ENCODE data around the gene ROR1.
"Not testable (repeated sequence)": the region's sequence is repeated elsewhere in the genome, so short reads cannot be mapped to it uniquely, and the experiment has no call there.

Gene ROR1

DNA sequence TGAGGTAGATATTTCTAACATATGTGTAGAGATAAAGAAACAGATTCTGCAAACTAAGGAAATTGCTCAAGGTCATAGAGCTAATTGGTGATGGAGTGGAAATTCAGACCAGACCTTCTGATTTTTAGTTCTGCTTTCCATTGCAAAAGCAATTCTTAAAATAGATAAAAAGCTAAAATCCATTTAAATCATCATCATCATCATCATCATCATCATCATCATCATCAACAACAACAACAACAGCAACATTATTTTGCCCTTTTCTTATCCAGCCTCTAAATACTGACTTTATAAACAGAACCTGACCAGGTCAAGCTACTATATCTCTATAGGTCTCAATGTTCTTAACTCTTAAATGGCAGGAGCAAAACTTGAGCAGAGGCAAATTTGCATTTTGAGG lies 14.0 kb upstream of the ROR1 start:
- DNase-seq, result no peak

DNA sequence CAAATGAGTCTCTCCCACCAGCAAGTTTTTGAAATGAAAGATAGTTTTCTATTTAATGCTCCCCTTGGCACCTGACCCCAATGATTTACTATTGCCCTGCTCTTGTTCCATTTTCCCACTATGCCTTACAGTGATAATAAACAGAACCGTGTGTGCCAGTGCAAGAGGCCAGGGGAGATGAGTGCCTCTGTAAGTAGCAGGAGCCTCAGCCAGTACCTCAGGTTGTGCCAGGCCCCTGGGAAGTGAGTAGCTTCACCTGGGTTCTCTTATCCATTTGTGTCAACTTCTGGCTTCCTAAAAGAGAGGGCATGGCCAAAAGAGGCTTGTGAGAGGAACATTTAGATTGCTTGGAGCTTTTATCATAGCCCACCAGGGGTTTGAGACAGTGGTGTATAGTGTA lies 3.4 kb upstream of the ROR1 start:
- DNase-seq, result no peak

DNA sequence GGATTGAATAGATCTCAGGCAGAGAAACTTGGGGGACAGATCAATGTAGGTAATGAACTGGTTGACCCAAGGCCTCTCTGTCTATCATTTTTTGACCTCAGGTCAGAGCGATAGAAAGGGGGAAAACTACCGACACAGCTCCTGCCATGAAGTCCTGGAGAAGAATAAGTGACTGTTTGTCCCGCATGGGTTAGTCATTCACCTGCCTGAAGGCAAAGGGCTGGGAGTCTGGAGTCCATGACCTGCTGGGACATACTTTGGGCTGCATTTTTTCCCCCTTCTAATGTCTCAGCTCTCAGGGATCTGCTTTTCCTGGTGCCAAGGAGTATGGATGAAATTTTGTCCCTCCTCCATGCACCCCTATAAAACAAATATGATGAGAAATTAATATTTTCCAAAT lies 1.6 kb upstream of the ROR1 start:
- no peak for DNase-seq

DNA sequence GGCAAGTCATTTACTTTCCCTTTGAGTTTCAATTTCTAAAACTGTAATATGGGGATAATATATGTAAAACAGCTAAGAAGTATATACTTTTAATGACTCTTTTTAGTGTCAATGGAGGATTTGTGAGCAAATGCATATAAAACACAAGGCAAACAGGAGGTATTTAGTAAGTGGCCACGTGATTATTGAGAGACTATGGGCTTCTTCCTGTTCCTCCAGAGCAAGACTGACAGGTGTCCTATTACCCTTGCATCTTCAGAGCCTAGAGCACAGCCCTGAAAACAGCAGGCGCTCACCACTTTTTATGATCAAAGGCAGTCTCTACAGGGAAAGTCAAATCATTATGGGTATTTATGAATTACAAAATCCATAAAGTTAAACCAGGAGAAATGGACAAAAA lies 941 bp upstream of the ROR1 start:
- no peak for DNase-seq

DNA sequence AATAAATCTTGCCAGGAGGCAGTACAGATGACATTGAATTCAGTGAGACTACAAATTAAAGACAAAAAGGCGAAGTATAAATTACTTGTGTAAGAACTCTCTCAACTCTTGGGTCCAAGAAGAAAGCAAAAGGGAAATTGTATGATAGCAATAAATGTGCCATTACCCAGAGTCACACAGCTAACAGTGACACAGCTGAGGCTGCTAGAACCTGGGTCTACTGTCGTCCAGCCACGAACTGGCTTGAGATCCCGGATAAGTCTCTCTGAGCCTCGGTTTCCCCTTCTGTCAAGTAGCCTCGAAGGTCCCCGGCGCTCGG lies 362 bp upstream of the ROR1 start:
- no peak for DNase-seq

DNA sequence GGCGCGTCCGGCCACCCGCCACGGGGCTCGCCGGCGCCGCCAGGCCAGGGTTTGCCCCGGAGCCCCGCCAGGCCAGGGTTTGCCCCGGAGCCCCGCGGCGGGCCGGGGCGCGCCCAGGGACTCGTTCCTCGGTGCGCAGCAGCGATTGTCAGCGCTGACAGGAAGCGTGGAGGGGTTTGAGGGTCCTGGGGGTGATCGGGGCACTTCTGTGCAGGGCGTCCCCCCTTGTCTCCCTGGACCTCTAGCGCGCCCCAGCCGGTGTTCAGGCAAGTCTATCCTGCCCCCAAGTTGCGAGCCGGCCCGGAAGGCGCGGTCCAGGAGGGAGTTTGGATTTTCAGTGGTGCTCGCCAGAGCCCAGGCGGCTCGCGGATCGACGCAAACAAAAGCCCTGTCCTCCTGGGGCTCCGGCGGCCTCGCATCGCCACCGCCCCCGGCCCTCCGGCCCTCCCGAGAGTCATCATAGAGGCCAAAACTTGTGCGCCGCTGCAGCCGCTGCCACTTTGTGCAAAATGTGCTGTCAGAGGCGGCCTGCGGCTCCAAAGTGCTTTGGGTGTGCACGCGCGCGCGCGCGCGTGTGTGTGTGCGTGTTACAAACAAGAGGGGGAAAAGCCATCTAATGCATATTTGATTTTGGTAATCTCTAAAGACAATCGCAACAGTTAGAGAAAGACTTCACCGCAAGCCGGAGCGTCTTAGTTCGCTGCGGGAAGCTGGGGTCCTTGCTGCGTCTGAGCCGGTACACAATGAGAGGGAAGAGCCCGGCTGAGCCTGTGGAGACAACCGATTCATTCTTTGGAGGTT lies 1.0 kb downstream of the ROR1 start:
- no peak for DNase-seq

DNA sequence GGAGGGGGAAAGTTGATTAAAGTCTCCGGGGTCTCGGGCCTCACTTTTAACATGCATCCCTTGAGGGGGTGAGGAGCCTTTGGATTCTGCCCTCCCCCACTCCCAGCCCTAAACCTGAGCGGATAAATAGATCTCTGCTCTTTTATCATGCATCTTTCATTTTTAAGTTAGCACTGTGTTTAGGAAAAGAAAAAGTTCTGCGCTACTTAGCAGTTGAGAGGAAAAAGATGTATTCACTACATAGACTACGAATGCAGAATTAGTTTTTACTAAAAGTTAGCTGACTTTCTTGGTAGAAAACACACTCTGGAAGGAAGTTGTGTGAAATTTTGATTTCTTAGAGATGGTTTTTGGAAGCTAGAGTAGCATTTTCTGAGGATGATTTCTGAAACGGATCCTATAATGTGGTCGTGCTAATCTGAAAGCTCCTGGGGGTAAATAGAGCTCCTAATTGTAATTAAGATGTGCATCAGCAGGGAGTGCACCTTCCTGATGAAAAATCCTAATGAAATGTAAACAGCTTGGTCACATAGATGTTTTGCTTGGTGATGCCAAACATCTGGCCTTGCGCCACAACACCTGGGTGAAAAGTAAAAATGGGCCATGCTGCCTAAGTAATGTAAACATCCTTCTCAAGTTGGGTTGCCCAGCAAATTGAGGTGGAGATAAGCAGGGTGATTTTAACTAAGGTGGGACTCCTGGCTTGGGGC lies 1.8 kb downstream of the ROR1 start:
- no peak for DNase-seq

DNA sequence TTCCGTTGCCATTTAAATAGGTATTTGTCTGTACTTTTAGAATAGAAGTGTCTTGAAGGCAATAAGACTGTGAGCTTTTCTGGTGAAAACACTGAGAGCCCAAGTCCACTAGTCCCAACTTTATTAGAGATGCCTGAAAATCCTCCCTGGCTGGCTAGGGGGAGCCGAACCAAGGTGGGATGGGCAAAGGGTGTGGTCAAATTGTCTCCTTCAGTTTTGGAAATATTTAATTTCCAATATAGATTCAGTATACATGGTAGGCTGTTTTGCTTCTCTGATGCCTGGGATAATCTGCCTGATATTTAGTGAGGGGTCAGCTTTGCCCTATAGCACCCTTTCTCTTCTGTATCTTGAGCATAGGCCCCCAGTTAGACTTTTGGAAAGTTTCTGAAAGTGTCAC lies 3.5 kb downstream of the ROR1 start:
- DNase-seq, result no peak

DNA sequence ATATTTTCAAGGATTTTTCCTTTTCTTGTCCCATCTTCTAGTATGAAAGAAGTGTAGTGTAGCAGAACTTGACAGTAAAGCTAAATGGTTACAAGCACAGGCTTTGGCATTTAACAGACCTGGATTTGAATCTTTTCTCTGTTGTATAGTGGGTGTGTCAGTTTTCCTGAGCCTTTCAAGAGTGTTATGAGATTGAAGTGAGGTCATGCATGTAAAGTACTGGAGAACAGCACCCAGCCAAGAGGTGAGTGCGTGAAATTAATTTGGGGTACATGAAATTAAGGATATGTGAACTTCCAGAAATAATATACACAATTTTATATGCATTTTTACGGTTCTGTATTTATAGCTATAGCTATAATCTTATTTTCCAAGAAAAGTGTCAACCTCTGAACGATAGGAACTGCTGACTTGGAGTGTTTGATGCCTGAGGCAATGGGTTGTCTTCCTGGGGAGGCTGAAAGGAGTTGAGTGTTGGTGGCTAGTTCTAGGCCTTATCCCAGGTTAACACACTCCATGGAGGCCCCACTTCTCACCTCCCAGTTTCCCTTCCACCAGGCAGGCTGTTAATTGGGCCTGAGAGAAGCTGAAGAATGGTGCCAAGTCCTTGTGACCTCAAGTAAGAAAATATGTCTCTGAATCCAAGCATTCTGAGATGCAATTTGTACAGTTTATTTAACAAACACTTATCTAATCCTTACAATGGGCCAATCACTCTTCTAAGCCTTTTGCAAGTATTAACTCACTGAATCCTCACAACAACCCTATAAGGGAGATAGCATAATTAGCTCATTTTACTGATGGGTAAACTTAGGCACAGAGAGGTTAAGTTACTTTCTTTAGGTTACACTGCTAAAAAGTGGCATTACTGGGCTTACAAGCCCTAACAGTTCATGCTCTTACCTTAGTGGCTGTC lies 4.4 kb downstream of the ROR1 start:
- DNase-seq, result no peak

DNA sequence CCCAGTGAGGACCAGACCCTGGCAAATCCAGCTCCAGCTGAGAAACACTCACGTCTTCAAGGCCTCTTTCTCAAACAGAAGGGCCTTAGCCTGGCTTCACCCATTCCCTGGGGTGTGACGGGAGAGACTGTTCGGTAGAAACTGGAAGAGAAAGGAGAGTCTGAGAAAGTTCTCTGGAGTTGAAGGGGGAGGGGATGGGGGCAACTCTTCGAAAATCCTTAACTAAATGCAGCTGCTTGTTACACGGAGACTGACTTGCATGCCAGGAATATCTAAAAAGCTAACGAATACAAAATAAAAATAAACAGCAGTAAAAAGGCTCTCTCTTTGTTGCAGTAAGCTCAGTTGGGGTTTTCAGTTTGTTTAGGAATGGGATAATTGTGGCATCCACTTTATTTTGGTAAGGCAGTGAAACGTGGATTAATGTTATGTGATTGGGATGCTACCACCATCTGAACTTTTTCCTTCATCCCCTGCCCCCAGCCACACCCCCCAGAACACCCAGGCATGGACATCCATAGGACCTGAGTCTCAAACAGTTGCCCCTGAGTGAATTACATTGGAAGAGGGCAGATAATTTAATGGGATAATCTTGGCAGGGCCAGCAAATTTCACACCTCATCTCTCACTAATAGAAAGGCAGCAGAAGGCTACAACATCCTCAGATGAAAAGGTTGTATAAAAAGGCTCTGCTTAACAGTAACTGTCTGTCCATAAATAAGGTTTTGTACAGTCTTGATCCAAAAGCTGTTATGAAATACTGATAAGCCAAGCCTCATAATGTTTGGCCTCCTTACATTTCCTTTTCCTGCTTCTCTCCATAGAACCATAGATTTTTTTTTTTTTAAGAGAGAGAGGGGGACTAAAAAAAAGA lies 5.8 kb downstream of the ROR1 start:
- DNase-seq, result no peak

DNA sequence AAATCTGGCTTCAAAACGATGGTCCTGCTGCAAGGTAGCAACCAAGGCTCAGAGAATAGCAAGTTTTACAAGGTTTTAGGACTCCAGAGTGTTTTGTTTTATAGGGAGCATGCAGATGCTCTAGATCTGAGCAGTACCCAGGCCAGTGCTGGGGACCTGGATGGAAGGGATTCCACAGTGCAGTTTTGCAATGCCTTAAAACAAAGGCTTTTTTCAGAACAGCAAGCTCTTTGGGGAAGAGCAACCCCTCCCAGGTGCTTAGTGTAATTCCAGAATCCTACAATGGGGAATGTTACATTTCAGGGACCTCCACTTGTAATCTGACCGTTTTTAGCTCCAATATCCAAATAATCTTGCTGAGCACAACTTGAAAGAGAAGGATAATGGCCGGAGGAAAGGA lies 6.7 kb downstream of the ROR1 start:
- DNase-seq, result no peak

DNA sequence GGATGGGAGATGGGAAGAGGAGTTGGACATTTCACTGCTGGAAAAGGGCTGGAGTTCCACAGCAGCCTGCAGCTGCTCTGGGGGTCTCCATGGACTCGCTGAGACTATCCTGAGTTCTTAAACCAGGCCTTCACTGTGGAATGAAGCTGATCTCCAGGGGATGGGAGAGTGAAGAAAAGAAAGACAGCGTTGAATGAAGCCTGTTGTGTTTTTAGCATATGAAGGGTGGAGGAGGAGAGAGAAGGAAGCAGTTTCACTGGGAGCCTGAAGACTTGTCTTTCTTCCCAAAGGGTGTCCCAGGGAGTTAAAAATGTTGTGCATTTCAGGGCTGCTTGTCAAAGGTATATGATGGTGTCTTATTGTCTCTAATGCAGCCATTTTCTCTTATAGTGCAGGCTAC lies 9.2 kb downstream of the ROR1 start:
- DNase-seq, result no peak

DNA sequence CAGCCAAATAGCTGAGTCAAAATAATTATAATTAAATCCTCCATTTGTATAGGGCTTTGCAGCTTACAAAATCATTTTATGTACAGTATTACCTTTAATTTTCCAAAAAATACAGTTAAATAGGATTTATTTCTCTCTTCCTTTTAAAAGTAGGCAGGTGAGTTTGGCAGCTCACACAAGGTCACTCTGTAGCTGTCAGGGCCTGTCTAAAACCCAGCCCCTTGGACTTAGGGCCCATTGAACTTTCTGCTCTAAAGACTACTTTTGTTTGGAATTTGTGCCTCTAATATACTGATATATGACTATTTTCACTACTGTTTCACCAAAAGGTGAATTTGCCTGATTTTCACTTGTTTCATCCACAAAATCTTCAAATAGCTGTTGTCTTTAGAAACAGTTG lies 10.3 kb downstream of the ROR1 start:
- DNase-seq, result no peak

DNA sequence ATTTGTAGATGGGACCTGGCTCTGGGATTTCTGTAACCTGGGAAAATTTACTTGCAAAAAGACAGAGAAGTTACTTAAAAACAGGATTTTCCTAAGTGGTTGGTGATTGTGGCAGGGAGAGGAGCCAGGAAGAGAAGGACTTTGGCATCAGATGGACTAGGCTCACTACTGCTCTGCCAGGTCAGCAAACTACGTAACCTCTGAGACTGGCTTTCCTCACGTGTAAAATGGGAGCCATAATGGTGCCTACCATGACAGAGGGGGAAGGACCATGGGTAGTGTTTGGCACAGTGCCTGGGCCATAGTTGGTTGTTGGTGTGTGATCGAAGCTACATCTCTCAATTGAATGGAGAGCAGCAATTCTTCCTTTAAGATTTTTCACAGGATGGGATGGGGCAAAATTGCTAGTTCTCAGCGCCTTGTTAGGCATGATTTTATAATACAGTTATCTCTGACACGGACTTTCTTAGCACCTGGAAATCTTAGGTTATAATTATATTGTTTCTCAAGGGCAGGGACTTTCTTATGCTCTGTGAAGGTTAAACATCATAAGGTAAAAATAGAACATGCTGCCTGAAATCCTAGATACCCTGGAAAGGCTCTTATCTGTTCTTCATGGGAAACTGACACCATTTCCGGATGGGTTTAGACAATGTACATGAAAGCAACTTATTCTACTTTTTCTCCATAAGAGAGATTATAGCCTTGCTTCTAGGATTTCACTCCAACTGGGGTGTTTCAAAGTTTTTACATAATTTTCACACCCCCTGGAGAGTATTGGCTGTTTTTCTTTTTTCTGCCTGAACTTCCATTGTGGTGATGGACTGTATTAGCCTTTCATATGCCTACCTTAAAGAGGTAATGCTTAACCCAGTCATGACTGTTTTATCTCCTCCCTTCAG lies 10.9 kb downstream of the ROR1 start:
- no peak for DNase-seq

DNA sequence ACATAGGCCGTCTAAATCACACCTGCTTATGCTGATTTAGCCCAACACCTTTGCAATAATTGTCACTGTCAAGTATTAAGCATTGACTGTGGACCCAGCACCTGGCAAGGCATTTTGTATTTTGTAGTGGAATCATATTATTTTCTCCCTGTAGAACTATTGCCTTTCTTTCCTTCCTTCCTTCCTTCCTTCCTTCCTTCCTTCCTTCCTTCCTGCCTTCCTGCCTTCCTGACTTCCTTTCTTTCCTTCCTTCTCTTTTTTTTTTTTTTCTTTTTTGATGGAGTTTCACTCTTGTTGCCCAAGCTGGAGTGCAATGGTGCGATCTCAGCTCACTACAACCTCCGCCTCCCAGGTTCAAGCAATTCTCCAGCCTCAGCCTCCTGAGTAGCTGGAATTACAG lies 13.5 kb downstream of the ROR1 start:
- DNase-seq, result not testable (repeated sequence)

DNA sequence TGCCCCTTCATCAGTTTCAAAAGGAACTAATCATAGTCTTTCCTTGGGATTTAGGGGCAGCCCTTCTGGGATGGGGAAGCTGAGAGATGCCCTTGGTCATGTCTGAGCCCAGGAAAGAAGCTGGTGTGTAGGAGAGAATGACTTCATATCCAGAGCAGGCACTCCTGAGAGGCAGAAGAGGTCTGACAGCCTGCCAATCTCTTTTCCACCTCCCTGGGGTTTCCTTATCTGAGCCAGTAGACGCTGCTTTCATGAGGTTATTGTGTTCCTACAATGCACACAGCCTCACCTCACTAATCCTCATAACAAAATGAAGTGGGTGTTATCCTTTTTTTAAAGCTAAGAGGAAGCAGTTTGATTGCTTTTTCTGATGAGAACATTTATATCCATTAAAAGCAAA lies 14.1 kb downstream of the ROR1 start:
- DNase-seq, result no peak

DNA sequence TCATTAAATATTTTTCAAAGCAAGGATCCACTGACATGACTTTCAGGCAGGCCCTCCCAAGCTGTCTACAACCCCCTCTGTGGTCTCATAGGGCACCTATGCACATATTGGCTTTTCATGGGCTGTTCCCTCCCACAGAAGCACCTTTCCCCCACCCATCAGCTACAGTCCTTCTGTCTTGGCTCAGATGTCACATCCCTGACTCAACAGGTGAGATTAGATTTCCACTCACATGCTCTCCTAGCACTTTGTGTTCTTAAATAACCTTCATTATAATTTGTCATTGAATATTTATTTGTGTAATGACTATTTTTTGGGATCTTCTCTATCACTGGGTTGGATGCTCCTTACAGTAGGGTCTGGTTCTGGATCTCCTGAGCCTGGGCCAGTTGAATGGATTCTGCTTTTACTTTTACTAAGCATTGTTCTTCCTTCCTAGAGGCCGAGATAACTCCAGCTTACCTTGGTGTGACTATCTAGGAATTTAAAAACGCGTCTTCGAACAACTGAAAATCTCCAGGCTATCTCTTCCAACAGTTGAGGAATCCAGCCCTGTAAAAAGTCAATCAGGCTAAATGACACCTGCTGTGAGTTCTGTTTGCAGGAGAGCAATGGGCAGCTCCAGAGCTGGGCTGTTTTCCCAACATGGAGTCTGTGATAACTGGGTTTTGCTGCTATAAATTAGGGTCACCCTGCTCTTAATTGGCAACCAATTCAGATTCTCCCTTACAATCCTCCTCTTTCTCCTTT lies 16.2 kb downstream of the ROR1 start:
- no peak for DNase-seq

DNA sequence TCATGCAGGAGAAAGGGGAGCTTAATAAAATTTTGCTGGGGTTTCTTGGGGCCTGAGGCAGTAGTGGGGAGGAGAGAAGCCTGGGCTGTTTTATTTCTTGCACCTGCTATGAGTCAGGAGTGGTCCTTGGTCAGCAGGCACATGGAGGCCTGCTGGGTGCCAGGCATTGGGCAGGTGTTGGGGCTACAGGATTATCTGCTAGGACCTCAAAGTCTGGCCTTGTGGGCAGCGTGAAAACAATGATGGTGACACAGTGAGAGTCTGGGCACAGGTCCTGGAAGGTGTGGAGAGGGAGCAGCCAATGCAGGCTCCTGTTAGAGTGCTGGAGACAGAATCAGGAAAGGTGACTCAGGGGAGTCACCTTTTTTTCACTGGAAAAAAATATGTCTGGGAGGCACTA lies 17.2 kb downstream of the ROR1 start:
- peak; percentile 14 for DNase-seq

DNA sequence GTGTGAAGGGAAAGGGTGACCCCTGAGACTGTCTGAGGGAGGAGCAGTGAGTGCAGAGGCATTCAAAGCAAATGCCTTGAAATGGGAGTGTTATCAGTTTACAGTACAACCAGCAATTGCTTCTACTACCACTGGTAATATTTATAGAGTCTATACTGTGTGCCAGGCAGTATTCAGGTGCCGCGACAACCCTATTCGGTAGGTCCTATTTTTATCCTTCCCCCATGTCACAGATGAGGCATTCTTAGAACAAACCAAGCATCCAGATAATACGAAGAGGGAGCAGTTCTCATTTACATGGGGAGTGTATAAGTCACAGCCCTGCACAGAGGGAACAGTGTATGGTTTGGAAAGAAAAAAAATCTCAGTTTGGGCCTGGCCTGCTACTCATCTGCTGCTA lies 18.3 kb downstream of the ROR1 start:
- no peak for DNase-seq

DNA sequence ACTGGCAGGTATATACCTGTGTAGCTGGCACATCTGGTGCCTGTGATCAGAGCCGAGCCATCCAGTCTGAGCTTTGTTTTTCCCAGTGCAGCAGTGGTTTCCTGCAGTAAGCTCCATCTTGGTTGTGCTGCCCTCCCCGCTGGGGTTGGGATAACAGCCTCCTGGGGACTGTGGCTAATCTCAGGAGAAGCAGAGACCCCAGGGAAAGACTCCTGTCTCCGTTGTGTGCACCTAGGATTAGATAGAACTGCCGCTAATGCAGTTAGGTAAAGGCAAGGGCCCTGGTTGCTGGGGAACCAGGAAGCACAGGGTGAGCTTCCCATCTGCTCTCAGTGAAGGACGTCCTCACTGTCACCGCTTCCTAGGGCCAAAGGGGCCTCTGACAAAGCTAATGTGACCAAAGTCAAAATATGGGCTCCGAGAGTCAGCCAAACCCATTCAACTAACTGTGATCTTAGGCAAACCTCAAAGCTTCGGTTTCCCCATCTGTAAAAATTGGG lies 20.0 kb downstream of the ROR1 start:
- DNase-seq, result no peak

DNA sequence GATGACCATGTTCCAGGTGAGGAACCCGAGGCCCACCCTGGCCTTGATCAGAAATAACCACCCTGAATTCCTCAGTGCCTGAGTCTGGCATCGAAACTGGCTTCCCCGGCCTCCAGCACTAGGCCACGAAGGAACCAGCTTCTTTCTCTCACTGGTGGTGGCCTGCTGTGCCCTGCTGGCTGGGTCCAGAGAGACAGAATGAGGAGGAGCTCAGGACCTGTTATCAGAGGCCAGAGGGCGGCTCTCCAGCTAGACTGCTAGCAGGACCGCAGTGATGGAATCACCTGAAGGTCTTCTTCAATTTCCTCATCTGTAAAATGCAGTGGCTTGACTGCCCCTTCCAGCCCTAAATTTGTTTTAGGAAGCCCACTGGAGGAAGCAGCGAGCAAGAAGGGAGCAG lies 20.5 kb downstream of the ROR1 start:
- DNase-seq, result no peak

All from NCI-H774 (cell line).